Erythroblast (primary cell): Measurements from ENCODE around the gene PARM1.

Experiments used
- GATA1 ChIP-seq: IDR thresholded peaks from 2 replicates; pipeline ENCODE4 v1.6.1; 2011; ENCODE audit warnings: low read depth, mild to moderate bottlenecking, control low read depth, low read length, moderate library complexity
- POLR2A ChIP-seq: IDR thresholded peaks from 2 replicates; pipeline ENCODE4 v1.6.1; 2011; ENCODE audit warnings: mild to moderate bottlenecking, low read length

DNA sequence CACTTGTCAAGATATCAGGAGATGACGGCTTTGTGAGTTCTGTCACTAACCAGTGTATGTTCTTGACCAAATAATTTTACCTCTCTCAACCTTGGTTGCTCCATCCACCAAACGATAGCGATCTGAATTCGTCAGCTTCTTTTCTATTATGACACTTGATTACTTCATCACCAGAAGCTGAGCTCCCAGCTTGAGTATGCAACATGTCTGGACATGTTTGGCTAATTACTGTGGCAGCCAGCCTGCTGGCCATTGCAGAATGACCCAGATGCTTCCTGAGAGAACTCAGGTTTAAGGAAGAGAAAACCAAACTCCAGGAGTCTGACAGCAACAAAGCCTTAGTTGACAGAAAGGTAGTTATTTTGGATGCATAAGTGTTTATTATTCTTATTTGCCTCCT is 46.4 kb upstream of the PARM1 start:
- TF ChIP-seq POLR2A = no peak
- TF ChIP-seq GATA1 = no peak
